Pancreas (tissue), 10 donors: ENCODE results near the gene NR1H4. TPM values are rescaled to one million over a fixed set of nuclear protein-coding genes. Genes with fewer than 3 reads are reported as not detected.
A peak's percentile ranks its signal among the peaks of the same experiment; 100 is the strongest.

Experiments
- ATAC-seq, 4 donors: fragments of 200-7000 bp; cut with Tn5 transposase; one replicate each; pipeline versions ENCODE4 v1.8.0 to v1.9.1; 2020; ENCODE audit warnings: mild to moderate bottlenecking in 4 of 4, moderate library complexity in 4 of 4
- DNase-seq, 6 donors: peaks; one replicate each; pipeline ENCODE4 v3.0.0-alpha.2; 2020
- FAIRE-seq: peaks from 2 replicates; lab custom pipeline; 2012; peaks lifted over from hg19 to GRCh38; lab: Jason Lieb, UNC
- H3K27ac ChIP-seq, 4 donors: fragments of 200-600 bp; sonication (generic); 1 replicate in 3 of 4; 2 replicates in 1 of 4; pipeline versions ENCODE4 v1.5.0 to v1.8.0; 2020
- H3K27me3 ChIP-seq, 4 donors: fragments of 200-600 bp; one replicate each; pipeline ENCODE4 v1.8.0; 2021
- H3K36me3 ChIP-seq, 3 donors: fragments of 200-600 bp; sonication (generic) in 1 of 3; one replicate each; pipeline versions ENCODE4 v1.5.0 to v1.8.0; 2020 to 2021
- H3K4me1 ChIP-seq, 3 donors: fragments of 200-600 bp; one replicate each; pipeline ENCODE4 v1.8.0; 2021
- H3K4me3 ChIP-seq, 4 donors: fragments of 200-600 bp; sonication (generic) in 2 of 4; one replicate each; pipeline versions ENCODE4 v1.5.0 to v1.8.0; 2020 to 2021
- H3K9me3 ChIP-seq, 4 donors: fragments of 200-600 bp; one replicate each; pipeline ENCODE4 v1.8.0; 2021
- WGBS, 2 donors: extraction: QIAGEN DNeasy Blood & Tissue Kit; methylation state at CpG; one replicate each; pipeline ENCODE4 v1.1.7; 2013; 5-methylcytosine and 5-hydroxymethylcytosine counted together
- intact Hi-C, 3 donors: fragments of 100-400 bp; cut with DNase I; formaldehyde crosslinking; loops; one replicate each; pipeline versions ENCODE4 v1.11.1 to v1.14.2; 2022
- polyA plus RNA-seq, 2 donors: library from polyadenylated mRNA; stranded (reverse); fragments of 200-250 nt; gene quantifications; one replicate each; pipeline ENCODE4 v1.2.3, GENCODE V29; 2013
- total RNA-seq, 6 donors: library from RNA; stranded (reverse); fragmentation: NEBNext Ultra II Directional in 4 of 6; extraction: Animal tissue kit (Norgen Biotek cat#: 25700) in 4 of 6; gene quantifications; one replicate each; pipeline versions ENCODE4 v1.2.1 to v1.2.4, GENCODE V29; 2021 to 2023
- TF ChIP-seq, protein P1 (sequence below), 4 donors: fragments of 200-600 bp; sonication (generic) in 3 of 4; IDR thresholded peaks; one replicate each; pipeline versions ENCODE4 v1.5.0 to v1.8.0; 2021; ENCODE audit warnings: antibody characterized with exemption in 4 of 4
- donor health status: healthy with polysubstance abuse.
- donor health status: DM: no; HTN: no; CAD: no; lungs with moderate emphysema.
- donor health status: DM: no; HTN: no; CAD: no.
- donor health status: control.
- donor health status: control.
- donor health status: Bipolar disorder and iron deficiency.
- donor health status: DM: yes; HTN: yes; CAD: no.
- donor health status: DM: no; HTN: no; CAD: no.
- donor health status: DM: no; HTN: no; CAD: no.
- donor health status: DM: yes; HTN: yes; CAD: no.

NR1H4 gene
- total and polyA plus RNA-seq, 8 donors, result 1.1 to 9.2 (median 2.8) TPM

DNA sequence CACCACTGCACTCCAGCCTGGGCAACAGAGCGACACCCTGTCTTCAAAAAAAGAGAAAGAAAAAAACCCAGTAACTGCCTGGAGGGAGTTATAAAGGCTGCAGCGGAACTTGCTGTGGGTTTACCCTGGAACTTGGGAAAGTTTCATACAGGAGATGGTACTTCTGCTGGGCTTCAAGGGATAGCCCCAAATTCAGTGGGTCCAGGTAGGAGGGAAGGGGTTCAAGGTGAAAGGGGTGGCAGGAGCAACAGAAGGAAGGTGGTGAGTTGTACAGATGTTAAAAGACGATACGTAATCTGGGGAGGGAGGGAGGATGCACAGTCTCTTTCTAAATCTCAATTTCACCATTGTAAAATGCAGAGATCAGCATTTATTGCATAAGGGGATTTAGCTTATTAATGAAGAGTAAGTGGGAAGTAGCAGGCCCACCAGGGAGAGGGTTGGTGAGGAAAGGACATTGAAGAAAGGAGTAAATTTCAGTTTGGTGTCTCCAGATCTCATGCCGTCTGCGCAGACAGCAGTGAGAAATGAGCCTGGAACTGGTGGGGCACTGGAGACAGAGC, 91.3 kb downstream of the NR1H4 start:
- FAIRE-seq (no peak), ATAC-seq (no peak), DNase-seq (no peak)
- Histone ChIP-seq H3K27me3 (peaks cover 0 to 5% (median 0%) of the 10 kb centered on the region in 4 donors), H3K4me3 (no peak overlapping the region), H3K36me3 (peaks cover 0 to 4% (median 0%) of the 10 kb centered on the region in 3 donors), H3K4me1 (no peaks in the 10 kb centered on the region), H3K9me3 (no peaks in the 10 kb centered on the region), H3K27ac (no peak overlapping the region)
- intact Hi-C loops, result no loop called here
- 85 to 92% methylated on average over 6 of the region's 6 CpGs for WGBS, 2 donors
- TF ChIP-seq, protein P1, sequence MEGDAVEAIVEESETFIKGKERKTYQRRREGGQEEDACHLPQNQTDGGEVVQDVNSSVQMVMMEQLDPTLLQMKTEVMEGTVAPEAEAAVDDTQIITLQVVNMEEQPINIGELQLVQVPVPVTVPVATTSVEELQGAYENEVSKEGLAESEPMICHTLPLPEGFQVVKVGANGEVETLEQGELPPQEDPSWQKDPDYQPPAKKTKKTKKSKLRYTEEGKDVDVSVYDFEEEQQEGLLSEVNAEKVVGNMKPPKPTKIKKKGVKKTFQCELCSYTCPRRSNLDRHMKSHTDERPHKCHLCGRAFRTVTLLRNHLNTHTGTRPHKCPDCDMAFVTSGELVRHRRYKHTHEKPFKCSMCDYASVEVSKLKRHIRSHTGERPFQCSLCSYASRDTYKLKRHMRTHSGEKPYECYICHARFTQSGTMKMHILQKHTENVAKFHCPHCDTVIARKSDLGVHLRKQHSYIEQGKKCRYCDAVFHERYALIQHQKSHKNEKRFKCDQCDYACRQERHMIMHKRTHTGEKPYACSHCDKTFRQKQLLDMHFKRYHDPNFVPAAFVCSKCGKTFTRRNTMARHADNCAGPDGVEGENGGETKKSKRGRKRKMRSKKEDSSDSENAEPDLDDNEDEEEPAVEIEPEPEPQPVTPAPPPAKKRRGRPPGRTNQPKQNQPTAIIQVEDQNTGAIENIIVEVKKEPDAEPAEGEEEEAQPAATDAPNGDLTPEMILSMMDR (IDR thresholded peaks at IDR 0.05), result no peak

GRCh38 chr12:100565987-100566545, 92.4 kb downstream of the NR1H4 start:
- TF ChIP-seq, protein P1 (IDR thresholded peaks at IDR 0.05), result no peak
- no peak overlapping the region for H3K27ac ChIP-seq
- peak in 2 of 4 donors; percentile 25 to 51 for ATAC-seq
- no peaks in the 10 kb centered on the region for H3K4me1 ChIP-seq
- H3K9me3 ChIP-seq, result no peaks in the 10 kb centered on the region
- no peak for FAIRE-seq
- no peak for DNase-seq
- H3K27me3 ChIP-seq, result peaks cover 0 to 5% (median 0%) of the 10 kb centered on the region in 4 donors
- WGBS, 2 donors, result 53 to 70% methylated on average over 3 of the region's 3 CpGs
- intact Hi-C loops, result no loop called here
- no peak overlapping the region for H3K4me3 ChIP-seq
- peaks cover 0 to 4% (median 0%) of the 10 kb centered on the region in 3 donors for H3K36me3 ChIP-seq

GRCh38 chr12:100566887-100567637, 93.4 kb downstream of the NR1H4 start:
- TF ChIP-seq, protein P1 (IDR thresholded peaks at IDR 0.05), result no peak
- ATAC-seq, result peak in 3 of 4 donors; percentile 21 to 83 (median 82)
- Histone ChIP-seq H3K27me3 (peaks cover 0 to 5% (median 0%) of the 10 kb centered on the region in 4 donors), H3K9me3 (no peaks in the 10 kb centered on the region), H3K4me3 (no peak overlapping the region), H3K4me1 (no peaks in the 10 kb centered on the region), H3K36me3 (peaks cover 0 to 4% (median 0%) of the 10 kb centered on the region in 3 donors), H3K27ac (peak overlapping the region in 1 of 4 donors; percentile 19)
- DNase-seq, result peak in 1 of 6 donors; percentile 46
- FAIRE-seq, result no peak
- intact Hi-C loops, result no loop called here
- 27 to 45% methylated on average over 3 of the region's 3 CpGs for WGBS, 2 donors

DNA sequence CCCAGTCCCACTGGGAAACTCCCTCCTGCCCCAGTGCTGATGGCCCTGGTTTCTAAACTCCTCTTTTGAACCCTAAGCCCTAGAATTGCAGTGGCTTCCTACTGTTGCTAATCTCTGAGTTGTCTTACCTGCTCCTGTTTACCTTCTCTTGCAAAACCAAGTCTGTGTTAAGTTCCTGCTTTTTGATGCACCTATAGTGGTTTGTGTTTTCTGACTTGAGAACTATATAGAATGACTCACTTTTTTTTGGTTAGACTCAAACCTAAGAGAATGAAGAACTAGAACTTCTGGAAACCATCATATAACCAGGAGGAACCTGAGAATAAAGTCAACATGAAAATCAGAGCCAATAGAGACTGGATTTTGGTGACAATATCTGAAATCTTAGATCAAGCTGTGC, 94.3 kb downstream of the NR1H4 start:
- Histone ChIP-seq H3K4me1 (no peaks in the 10 kb centered on the region), H3K36me3 (peaks cover 0 to 4% (median 0%) of the 10 kb centered on the region in 3 donors), H3K9me3 (no peaks in the 10 kb centered on the region), H3K27ac (no peak overlapping the region), H3K4me3 (no peak overlapping the region), H3K27me3 (no peaks in the 10 kb centered on the region)
- TF ChIP-seq, protein P1 (IDR thresholded peaks at IDR 0.05), result no peak
- no peak for ATAC-seq
- FAIRE-seq, result no peak
- intact Hi-C loops, result no loop called here
- DNase-seq, result no peak
